ENCODE measurements around the gene ANK2.
"Not testable (repeated sequence)": the region's sequence is repeated elsewhere in the genome, so short reads cannot be mapped to it uniquely, and the experiment has no call there.

ANK2 gene

DNA sequence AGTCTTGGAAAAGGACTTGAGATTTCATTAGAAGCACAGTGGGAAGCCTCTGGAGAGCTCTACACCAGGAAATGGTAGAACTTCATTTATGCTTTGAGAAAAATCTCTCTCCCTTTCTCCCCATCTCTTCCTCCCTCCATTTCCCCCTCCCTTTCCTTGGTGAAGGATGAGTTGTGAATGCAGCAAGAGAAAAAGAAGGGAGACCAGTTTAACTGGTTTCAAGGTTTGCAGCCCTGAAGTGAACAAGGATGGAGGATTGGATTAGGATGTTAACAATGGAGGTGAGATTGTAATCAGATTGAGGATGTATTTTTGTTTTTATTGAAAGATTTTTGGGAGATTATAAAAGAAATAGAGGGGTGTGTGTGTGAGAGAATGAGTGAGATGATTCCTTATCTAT, 99.5 kb downstream of the ANK2 start:
- no peak for DNase-seq (ENCODE audit: low read depth in 2 of 2)

DNA sequence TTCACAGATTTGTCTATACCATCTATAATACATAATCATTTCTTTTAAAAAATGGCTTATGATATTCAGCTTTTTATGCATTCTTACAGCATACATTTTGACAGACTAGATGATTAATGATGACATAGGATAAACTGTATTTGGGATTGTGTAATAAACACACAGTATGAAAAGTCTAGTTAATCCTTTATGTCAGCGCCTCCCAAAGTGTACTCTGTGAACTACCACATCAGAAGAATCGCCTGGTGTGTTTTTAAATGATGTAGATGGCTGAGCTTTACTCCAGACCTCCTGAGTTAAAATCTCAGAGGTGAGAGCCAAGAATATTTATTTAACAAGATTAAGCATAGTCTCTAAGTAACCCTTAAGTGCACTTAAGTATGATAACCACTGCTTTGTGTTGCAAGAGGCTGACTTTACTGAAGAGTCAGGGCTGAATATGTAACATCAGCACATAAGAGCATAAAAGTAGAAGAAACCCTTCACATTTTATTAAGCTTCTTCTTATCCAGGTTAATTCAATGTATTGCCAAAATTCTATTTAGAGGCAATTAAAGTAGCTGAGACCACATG, 104.2 kb downstream of the ANK2 start:
- no peak for DNase-seq (ENCODE audit: low read depth in 2 of 2)

DNA sequence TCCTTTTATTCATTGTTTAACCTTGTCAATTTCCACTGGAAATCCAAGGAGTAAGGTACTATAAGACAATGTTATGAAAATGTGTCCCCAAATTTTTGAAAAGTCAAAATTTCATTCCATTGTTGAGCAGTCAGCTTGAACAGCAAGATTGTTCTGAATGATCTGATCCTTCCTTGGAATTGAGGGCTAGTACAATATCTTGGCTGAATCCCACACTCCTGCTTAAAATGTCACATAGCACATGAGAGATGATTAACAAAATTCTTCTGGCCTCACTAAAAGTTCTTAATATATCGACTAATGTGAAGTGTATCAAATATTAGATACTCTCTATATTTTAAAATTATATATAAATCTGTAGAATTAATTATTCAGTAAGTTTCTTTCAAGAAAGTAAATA, 104.8 kb downstream of the ANK2 start:
- DNase-seq (ENCODE audit: low read depth in 2 of 2) = no peak

GRCh38 chr4:113157086-113157857, 107.8 kb downstream of the ANK2 start:
- DNase-seq (ENCODE audit: low read depth in 2 of 2) = no peak

GRCh38 chr4:113159942-113160545, 110.6 kb downstream of the ANK2 start:
- DNase-seq (ENCODE audit: low read depth in 2 of 2) = no peak

- DNase-seq (ENCODE audit: low read depth in 2 of 2) = no peak
Measured at GRCh38 chr4:113160548-113160947, 111.1 kb downstream of the ANK2 start.

GRCh38 chr4:113162089-113162488, 112.6 kb downstream of the ANK2 start:
- no peak for DNase-seq (ENCODE audit: low read depth in 2 of 2)

GRCh38 chr4:113169368-113169767, 119.9 kb downstream of the ANK2 start:
- DNase-seq (ENCODE audit: low read depth in 2 of 2) = no peak

- DNase-seq (ENCODE audit: low read depth in 2 of 2) = no peak
Measured at GRCh38 chr4:113170115-113170804, 120.8 kb downstream of the ANK2 start.

DNA sequence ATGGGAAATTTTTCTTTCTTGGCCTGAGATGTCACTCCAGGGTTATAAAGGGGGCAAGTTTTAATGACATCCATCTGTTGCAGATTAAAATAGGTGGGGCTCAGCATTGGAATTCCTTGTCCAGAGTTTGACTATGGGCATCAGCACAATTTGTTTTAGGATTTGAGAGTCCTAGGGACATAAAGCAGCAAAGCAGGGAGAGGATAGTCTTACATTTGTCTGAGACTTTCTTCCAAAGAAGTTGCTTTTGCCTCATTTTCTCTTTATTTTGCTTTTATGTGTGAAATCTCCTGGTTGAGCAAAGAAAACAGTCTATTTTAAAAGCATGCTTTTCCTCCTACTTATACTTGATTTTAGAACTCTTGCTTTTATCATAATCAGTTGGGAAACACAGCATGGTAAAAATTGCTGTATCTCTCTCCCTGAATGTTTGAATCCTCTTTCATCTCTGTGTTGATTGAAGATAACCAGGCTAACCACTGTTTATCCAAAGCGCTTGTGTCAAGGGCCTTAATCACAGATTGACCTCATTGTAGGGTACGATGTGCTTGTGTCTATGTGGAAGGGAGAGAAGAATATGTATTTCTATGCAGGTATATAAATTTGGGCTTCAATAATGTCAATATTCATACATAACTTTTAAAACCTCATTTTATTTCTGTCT, 121.5 kb downstream of the ANK2 start:
- no peak for DNase-seq (ENCODE audit: low read depth in 2 of 2)

- DNase-seq (ENCODE audit: low read depth in 2 of 2) = no peak
Measured at GRCh38 chr4:113173126-113173792, 123.8 kb downstream of the ANK2 start.

- DNase-seq (ENCODE audit: low read depth in 2 of 2) = no peak
Measured at GRCh38 chr4:113173793-113174264, 124.4 kb downstream of the ANK2 start.

DNA sequence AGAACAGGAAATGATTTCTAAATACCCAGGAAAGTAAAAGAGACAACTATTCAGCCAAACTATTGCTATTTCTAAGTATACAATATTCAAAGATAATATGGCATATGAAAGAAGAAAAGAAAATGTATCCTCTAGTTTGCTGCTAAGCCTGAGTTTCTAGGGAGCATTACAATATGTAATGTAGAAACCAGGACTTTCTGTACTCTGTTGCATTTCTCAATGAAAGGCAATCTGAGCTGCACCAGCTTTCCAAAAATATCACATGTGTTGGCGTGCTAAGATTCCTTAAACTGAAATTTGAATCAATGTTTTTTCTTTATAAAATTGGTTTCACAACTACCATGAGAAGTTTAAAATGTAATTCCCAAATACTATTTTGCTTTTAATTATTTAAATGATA, 129.6 kb downstream of the ANK2 start:
- DNase-seq (ENCODE audit: low read depth in 2 of 2) = no peak

GRCh38 chr4:113179996-113180395, 130.5 kb downstream of the ANK2 start:
- no peak for DNase-seq (ENCODE audit: low read depth in 2 of 2)

- no peak for DNase-seq (ENCODE audit: low read depth in 2 of 2)
Measured at GRCh38 chr4:113181289-113182007, 132.0 kb downstream of the ANK2 start.

DNA sequence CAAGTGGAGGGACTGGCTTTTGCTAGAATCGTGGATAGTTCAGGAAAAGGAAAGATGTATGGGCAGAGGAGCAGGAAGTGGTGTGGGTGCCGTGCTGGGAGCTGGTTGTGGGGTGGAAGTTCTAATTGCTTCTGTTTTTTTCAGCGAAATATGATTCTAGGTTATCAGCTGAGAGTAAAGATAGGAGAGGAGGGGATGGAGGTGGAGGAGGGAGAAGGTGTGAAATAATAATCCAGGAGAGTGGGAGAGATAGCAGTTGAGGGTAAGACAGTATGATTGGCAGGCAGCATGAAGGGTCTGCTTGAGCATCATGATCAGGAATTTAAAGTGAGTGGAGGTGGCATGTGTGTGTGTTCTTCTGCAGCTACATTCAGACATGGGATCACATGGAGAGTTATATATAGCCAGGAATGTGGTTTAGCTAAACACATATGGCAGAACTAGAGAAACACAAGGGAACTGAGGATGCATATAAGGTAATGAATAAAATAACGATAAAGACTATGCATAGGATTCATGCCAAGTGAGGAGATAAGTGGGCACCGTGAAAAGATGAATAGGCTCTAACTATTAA, 133.7 kb downstream of the ANK2 start:
- DNase-seq (ENCODE audit: low read depth in 2 of 2) = no peak

DNA sequence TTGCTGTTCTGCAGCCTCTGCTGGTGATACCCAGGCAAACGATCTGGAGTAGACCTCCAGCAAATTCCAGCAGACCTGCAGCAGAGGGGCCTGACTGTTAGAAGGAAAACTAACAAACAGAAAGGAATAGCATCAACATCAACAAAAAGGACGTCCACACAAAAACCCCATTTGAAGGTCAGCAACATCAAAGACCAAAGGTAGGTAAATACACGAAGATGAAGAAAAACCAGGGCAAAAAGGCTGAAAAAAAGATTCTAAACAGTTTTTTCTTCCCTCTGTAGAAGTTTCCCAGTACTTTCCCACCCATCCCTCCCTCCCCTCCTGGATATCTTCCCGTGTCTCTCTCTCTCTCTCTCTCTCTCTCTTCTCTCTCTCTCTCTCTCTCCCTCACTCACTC, 136.8 kb downstream of the ANK2 start:
- not testable (repeated sequence) for DNase-seq (ENCODE audit: low read depth in 2 of 2)

DNA sequence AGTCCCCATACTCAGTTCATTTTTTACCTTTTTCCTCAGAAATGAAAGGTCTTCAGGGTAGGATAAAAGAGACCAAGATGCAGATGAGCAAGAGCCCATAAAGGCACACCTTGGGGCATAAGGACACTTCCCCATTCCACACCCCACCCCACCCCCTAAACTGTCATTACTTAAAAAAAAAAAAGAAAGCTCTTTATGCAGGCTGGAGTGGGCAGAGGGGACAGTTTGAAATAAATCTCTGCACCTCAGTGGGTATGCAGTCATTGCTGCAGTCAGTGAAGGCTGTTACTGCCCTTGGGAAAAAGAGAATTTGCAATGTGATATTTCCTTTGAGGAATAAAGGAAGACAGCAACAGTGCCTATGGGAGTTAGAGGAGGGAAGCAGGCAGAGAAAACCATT, 137.5 kb downstream of the ANK2 start:
- DNase-seq (ENCODE audit: low read depth in 2 of 2) = no peak

- DNase-seq (ENCODE audit: low read depth in 2 of 2) = no peak
Measured at GRCh38 chr4:113187358-113187757, 137.9 kb downstream of the ANK2 start.

DNA sequence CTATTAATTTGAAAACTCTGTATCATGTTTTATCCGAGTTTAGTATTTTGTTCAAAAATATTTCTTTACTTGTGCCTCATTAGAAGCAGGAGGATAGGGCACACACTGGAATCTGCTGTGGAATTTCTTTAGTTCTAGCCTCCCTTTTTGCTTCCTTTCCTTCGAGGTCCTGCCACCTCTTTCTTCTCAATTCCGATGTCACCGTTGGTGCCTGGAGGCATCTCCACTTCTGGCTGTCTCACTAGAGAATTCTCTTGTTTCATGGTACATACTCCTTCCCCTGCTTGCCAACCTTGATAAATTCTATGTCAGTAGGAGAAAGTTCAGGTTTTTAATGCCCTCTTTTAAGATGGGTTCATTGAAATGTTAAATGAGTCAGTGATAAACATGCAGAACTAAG, 140.1 kb downstream of the ANK2 start:
- DNase-seq (ENCODE audit: low read depth in 2 of 2) = no peak

All from fibroblast of skin of left quadriceps (primary cell).